Activated CD4-positive, CD25-positive, alpha-beta regulatory T cell treated with anti-CD3 and anti-CD28 coated beads, Interleukin-2, amount 50 U/mL, for 16 hours (primary cell): ENCODE results near the gene TMEM121B.

Experiments
- DNase-seq: peaks from one replicate; pipeline ENCODE4 v3.0.0-alpha.2; 2020; ENCODE audit warnings: low read depth, low spot score

The TMEM121B gene

DNA sequence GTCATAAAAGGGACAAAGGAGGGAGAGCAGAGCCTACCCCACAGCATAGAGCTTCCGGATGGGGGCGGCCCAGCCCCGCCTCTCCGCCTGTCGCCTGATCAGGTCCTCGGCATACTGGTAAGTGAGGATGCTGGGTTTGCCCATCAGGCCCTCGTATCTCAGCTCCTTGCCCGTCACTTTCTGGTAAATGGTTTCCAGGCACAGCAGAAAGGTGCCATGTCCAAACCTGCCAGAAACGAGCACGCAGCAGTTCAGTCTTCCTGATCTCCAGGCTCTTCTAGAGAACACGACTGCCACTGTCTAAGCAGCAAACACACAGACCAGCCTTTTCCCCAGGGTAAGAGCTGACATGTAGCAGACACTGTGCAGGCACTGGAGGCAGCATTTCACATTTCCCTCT lies 17.4 kb upstream of the TMEM121B start:
- no peak for DNase-seq

DNA sequence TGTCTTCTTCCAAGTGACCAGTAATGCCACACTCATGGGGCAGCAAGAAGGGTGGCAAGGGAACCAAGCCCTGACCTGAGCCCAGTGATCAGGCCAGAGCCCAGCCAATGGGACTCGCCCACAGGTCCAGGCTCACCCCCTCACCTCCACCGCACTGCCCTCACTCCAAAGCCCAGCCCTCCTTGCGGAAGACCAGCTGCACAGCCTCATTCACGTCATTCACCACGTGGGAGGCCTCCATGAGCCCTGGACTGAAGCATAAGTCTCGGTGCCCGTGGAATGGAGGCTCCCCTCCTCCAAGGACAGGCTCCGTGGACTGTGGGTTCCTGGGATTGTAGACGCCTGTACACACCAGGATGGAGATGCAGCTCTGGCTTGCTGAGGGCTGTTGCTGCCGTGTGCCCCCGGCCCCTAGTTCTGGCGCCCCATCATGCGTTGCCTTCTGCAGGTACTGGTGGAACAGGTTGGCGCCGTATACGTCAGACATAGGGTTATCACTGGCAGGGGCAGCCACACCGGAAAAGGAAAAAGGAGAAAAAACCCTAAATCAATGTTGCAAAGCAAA lies 16.8 kb upstream of the TMEM121B start:
- DNase-seq: no peak

DNA sequence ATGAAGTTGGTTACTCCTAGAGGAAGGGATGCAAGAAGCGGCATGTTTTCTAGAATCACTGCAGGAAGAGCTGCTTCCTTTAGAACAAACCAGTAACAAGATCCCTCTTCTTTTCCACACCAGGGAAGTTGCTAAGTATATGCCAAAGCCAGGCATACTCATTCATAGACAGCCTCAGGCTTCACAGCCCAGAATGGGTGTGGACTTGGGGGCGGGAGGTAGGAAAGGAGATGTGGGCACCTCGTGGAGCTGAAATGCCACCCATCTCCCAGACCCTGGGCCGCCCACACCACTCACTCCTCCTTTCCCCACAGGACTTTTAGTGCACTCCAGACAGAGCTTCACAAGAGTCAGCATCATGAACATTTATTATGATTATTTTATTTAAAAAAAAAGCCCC lies 16.0 kb upstream of the TMEM121B start:
- DNase-seq: no peak

GRCh38 chr22:17135153-17135760 lies 14.1 kb upstream of the TMEM121B start:
- DNase-seq: no peak

- DNase-seq: no peak
Observed at GRCh38 chr22:17133137-17133536, 12.0 kb upstream of the TMEM121B start.

- no peak for DNase-seq
Observed at GRCh38 chr22:17132112-17132511, 11.0 kb upstream of the TMEM121B start.

GRCh38 chr22:17131686-17132085 lies 10.5 kb upstream of the TMEM121B start:
- no peak for DNase-seq

DNA sequence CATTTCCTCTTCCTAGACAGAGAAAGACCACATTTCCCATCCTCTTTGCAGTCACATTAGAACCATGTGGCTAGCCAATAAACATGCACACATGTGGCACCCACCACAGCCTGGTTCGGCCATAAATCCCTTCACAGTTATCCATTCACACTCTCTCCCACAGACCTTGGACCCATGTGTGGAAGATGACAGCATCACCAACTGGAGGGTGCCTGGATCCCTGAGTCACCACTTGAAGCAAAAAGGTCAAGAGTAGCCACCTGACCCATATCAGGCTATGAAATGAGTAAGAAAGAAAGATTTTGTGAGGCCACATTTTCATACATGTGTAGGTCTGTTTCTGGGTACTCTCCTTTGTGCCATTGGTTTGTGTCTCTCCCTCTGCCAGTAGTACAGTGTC lies 9.0 kb upstream of the TMEM121B start:
- DNase-seq: no peak

DNA sequence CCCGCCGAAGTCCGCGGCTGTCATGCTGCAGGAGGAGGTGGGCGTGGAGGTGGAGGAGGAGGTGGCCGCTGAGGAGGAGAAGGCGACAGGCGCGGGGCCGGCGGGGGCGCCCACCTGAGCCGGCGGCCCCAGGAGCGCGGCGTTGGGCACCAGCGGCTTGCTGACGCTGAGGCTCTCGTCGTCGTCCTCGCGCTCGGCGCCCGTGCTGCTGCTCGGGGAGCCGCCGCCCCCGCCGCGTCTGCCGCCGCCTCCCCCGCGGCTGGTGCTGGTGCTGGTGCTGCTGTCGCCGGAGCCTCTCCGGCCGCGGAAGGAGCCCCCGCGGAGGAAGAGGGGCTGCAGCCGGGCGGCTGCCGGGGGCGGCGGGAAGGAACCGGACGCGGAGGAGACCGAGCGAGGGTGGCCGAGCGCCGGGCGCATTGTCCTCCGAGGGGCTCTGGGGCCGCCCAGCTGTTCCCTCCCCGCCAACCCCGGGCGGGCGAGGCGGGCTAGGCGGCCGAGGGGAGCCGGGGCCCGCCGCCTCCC lies 388 bp downstream of the TMEM121B start:
- no peak for DNase-seq

GRCh38 chr22:17120281-17120680 lies 879 bp downstream of the TMEM121B start:
- no peak for DNase-seq

DNA sequence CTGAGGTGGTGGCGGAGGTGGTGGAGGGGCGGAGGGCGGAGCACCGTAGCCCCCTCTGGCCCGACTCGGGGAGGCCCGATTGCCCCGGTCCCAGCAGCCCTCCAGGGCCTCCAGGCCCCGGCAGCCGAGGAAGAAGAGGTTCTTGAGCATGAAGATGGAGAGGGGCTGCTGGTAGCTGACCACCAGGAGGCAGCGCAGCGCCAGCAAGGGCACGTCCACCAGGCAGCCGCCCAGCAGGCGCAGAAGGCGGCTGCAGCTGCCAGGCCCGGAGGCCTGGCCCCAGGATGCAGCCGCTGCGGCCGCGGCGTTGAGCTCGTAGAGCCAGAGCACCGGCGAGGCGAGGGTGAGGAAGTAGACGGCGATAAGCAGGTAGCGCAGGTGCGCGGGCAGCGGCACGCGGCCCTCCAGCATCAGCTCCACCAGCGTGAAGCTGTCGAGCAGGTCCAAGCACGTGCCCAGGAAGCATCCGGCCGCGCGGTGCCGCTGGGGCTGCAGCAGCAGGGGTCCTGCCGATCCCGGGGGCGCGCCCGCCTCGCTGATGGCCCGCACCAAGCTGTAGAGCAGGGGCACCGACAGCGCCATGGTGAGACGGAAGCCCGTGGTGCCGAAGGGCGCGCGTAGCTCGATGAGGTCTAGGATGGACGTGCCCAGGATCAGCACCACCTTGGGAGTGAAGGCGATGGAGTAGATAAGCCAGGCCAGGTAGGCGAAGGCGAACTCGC lies 1.5 kb downstream of the TMEM121B start:
- no peak for DNase-seq

DNA sequence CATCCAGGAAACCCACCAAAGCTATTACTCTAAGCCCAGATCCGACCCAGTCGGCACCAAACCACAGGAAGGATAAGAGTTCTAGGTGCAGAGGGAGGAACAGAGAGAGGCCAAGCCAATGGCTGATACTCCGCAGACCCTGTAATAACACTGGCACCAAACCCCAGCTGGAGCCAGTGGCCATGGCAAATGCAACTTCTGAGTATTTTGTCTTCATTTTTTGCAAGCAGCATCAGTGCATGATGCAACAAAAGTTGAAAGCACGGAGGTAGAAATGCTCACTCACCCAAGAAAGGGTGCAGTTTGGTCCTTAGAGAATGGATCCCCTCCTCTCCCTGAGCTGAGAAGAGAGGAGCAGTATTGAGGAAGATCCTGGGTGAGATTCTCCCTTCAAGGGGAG lies 2.8 kb downstream of the TMEM121B start:
- DNase-seq: no peak

DNA sequence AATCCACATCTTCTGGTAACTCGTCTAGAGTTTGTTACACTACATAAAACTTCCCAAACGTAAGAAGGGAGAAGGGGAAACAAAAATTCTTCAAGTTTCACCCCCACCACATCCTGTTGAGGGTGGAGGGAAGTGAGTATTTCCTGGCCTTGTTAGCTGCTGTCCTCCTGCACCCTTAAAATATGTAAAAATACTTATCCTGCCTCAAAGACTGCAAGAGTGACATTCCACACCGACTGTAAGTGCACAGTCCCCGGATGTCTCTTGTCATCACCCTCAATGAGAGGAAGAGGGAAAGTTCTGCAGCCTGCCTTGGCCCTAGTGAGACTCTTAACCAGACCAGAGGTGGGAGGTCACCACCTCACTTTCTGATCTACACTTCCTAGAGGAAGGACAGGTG lies 3.3 kb downstream of the TMEM121B start:
- DNase-seq: no peak

DNA sequence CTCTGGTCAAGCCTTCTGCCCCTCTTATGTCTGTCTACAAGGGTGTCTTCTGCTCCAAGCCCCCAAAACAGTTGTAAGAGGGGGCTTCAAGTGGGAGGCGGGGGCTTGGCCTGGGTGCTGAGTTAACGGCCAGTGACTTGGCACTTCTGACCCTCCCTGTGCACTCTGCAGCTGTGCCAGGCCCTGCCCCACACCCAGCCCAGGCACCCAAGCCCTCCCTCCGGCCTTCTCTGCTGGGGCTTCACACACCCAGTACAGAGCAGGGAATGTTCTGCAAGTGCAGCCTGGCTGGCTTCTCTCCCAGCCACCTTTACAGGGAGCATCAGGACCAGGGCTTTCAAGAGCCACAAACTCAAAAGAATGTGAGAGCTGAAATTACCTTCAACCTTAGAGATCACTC lies 3.8 kb downstream of the TMEM121B start:
- DNase-seq: no peak

GRCh38 chr22:17116572-17117330 lies 4.4 kb downstream of the TMEM121B start:
- DNase-seq: no peak

DNA sequence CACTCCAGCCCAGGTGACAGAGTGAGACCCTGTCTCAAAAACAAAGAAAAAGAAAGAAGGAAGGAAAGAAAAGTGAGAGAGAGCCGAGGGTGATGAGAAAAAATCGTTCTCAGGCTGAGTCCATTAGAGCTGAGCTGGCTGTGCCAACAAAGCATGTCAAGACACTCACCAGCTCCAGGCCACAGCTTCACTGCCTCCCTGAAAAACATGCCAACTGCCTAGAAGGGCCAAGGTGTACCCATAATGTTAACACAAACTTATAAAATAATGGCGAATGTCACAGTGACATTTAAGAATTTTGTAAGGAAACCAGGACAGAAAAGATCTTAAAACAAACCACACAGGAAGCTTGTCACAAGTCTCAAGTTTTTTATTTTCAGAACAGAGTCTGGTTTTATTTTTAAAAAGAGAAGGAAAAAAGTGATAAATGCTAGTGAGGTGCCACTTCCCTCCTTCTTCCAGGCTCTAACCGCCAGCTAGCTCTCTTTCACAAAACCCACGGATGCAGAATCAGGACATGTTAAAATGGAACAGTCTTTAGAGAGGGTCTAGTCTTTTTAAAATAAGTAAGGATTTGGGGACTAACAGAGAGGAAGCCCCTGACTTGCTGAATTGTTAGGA lies 5.1 kb downstream of the TMEM121B start:
- no peak for DNase-seq

DNA sequence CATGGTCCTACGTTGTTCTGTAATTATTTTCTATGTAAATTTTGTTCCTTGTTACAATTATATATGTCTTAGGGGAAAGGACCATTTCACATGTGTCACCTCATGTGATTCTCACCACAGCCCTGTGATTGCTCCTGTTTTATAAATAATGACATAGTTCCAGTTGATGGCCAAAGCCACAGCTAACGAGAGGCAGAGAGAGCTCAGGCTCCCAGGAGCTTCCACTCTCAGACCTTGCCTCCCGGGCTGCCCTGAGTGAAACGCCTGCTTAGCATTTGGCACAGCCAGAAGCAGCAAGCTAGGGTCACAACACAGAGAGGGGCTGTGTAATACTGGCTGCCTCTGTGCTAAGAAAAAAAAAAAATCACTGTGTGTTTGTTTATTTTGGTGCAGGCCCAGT lies 5.9 kb downstream of the TMEM121B start:
- DNase-seq: no peak

- no peak for DNase-seq
Observed at GRCh38 chr22:17114898-17115235, 6.3 kb downstream of the TMEM121B start.

DNA sequence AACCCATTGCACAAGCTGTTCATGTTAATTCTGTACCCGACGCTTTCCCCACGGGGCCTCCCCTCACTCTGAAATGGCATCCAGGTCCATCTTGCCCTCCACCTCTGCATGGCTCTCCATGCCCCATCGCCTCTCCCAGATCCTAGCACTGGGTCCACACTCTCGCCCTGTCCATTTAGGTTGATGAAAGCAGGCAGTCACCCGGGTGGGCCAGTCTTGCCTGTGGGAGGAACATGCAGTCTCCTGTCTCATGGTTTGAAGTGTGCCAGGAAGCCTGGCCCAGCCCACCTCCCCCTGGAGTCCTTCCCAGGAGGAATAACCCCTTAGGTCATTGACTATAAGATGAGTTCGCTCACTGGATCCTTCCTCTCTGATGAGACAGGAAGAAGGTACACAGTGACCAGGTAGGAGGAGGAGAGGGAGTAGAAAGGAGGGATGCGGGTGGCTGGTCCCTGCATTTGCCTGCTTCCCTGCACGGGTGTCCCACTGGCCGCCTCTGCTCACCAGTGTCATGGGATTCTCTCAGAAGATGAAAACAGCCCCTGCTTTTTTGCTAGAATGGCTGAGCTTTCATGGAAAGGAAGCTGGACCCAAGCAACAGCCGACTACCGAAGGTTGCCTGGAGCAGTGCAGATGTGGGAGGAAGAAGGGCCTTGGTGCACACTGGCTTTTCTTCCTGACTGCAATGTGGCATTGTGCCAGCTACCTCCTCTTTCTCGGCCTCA lies 6.8 kb downstream of the TMEM121B start:
- no peak for DNase-seq

GRCh38 chr22:17113600-17113999 lies 7.6 kb downstream of the TMEM121B start:
- no peak for DNase-seq

- no peak for DNase-seq
Observed at GRCh38 chr22:17112491-17113042, 8.6 kb downstream of the TMEM121B start.
